ENCODE results near the gene FAM241A.
"Not testable (repeated sequence)": the region's sequence is repeated elsewhere in the genome, so short reads cannot be mapped to it uniquely, and the experiment has no call there.

FAM241A gene

DNA sequence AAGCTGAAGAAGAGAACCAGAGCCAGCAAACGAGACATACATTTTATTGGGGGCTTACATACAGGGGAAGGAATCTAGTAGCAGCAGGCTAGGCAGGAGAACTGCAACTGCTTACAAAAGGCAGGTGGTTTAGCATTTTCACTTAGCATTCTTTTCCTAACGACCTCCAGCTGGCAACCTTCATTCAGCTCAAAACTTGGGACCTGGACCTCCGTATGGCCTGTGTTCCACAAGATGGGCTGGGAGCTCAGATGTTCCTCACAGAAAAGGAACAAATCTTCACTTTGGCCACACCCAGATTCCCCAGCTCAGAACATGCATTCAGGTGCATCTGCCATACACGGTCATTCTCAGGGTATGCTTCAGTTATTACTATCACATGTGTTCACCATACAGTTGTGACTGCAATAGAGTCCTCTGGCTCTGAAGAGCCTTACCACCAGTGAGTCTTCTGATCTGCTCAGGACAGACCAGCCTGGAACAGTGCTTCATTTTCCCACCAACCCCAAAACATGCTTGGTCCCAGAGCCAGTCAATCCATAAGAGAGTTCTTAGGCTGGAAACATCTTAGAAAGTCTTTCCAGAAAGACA lies 56.8 kb downstream of the FAM241A start:
- TF ChIP-seq, protein P1, sequence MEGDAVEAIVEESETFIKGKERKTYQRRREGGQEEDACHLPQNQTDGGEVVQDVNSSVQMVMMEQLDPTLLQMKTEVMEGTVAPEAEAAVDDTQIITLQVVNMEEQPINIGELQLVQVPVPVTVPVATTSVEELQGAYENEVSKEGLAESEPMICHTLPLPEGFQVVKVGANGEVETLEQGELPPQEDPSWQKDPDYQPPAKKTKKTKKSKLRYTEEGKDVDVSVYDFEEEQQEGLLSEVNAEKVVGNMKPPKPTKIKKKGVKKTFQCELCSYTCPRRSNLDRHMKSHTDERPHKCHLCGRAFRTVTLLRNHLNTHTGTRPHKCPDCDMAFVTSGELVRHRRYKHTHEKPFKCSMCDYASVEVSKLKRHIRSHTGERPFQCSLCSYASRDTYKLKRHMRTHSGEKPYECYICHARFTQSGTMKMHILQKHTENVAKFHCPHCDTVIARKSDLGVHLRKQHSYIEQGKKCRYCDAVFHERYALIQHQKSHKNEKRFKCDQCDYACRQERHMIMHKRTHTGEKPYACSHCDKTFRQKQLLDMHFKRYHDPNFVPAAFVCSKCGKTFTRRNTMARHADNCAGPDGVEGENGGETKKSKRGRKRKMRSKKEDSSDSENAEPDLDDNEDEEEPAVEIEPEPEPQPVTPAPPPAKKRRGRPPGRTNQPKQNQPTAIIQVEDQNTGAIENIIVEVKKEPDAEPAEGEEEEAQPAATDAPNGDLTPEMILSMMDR (IDR thresholded peaks at IDR 0.05; ENCODE audit: extremely low read depth, missing control alignments), result no peak
- DNase-seq (ENCODE audit: low spot score), result no peak

DNA sequence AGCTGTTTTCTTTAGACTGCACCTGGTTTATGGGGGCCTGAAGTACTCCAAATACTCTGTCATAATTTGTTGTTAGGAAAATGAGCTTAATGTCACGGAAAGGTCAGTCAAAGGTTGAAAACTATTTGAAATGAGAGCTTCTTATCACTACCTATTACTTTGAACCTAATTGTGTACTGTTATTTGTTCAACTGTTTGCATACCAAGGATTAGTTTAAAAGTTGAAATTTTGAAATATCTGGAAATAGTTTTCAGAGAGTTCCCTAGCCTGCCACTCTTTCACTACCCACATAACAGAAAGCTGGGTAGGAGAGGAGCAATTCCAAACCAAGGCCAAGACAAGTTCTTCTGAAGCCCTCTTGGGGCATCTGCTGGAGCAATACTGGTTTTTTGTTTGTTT lies 58.3 kb downstream of the FAM241A start:
- no peak for DNase-seq (ENCODE audit: low spot score)
- TF ChIP-seq, protein P1 (IDR thresholded peaks at IDR 0.05; ENCODE audit: extremely low read depth, missing control alignments), result no peak

DNA sequence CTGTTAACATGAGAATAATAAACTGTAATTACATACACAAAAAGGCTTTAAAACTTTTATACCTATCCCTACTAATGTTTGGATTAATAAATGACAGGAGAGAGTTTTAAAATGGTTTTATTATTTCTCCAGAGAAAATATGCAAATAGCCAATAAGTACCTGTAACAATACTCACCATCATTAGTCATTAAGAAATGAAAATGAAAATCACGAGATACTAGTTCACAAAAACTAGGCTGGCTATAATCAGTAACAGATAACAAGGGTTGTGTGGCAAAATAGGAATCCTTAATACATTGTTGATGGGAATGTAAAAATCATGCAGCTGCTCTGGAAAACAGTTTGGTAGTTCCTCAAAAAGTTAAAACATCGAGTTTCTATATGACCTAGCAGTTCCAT lies 61.2 kb downstream of the FAM241A start:
- TF ChIP-seq, protein P1 (IDR thresholded peaks at IDR 0.05; ENCODE audit: extremely low read depth, missing control alignments), result no peak
- DNase-seq (ENCODE audit: low spot score), result no peak

DNA sequence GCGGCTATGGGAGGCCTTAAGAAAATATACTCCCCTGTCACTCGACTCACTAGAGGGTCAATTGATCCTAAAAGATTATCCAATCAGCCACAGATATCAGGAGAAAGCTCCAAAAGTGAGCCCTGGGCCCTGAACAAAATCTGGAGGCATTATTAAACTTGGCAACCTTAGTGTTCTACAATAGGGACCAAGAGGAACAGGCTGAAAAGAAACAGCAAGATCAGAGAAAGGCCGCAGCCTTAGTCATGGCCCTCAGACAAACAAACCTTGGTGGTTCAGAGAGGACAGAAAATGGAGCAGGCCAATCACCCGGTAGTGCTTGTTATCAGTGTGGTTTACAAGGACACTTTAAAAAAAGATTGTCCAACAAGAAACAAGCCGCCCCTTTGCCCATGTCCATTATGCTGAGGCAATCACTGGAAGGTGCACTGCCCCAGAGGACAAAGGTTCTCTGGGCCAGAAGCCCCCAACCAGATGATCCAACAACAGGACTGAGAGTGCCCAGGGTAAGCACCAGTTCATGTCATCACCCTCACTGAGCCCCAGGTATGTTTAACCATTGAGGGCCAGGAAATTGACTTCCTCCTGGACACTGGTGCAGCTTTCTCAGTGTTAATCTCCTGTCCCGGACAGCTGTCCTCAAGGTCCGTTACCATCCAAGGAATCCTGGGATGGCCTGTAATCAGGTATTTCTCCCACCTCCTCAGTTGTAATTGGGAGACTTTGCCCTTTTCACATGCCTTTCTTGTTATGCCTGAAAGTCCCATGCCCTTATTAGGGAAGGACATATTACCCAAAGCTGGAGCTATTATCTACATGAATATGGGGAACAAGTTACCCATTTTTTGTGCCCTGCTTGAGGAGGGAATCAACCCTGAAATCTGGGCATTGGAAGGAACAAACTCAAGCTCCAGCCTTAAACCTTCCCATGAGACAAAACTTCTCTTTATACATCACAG lies 63.2 kb downstream of the FAM241A start:
- DNase-seq (ENCODE audit: low spot score), result not testable (repeated sequence)

DNA sequence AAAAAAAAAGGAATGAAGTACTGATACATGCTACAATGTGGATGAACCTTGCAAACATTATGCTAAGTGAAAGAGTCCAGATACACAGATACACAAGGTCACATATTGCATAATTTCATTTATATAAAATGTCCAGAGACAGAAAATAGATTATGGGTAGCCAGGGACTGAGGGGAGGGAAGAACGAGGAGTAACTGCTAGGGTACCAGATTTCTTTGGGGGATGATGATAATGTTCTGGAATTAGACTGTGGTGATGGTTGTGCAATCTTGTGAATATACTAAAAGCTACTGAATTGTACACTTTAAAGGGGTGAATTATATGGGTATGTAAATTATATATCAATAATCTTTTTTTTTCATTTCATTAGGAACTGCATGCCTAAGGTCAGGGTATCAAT lies 65.5 kb downstream of the FAM241A start:
- TF ChIP-seq, protein P1 (IDR thresholded peaks at IDR 0.05; ENCODE audit: extremely low read depth, missing control alignments), result no peak
- no peak for DNase-seq (ENCODE audit: low spot score)

DNA sequence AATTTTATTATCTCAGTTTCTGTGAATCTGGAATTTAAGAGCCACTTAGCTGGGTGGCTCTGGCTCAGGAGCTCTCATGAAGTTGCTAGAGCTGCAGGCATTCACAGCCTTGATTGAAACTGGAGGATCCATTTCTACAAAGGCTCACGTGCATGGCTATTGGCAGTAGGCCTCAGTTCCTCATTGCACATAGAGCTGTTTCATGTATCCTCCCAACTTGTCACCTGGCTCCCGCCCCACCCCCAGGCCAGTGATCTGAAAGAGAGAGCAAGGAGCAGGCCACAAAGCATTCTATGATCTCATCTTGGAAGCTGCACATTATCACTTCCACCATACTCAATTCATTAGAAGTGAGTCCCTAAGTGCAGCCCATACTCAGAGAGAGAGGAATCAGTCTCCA lies 67.8 kb downstream of the FAM241A start:
- no peak for DNase-seq (ENCODE audit: low spot score)
- TF ChIP-seq, protein P1 (IDR thresholded peaks at IDR 0.05; ENCODE audit: extremely low read depth, missing control alignments), result no peak

DNA sequence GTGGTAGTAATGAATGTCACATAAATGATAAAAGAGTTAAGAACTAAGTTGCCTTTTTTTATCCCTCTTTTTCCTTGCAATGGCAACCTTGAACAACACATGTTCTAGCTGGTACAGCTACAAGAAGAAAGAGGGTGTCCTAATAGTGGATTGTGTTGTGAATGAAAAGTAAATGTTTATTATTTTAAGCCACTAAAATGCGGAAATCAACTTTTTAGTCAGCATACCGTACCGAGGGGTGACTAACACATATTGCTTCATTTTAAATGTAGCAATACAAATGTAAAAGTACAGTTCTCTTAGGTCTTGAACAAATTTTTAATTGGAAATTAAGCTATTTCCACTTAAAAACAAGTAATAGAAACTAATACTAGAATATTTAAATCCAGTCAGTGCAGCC lies 68.6 kb downstream of the FAM241A start:
- TF ChIP-seq, protein P1 (IDR thresholded peaks at IDR 0.05; ENCODE audit: extremely low read depth, missing control alignments), result no peak

More for the DNA sequence above, 68.6 kb downstream of the FAM241A start:
- no peak for DNase-seq (ENCODE audit: low spot score)
